HepG2 (cell line): ENCODE measurements around the gene COX4I2. TPM values are rescaled to one million over a fixed set of nuclear protein-coding genes. Genes with fewer than 3 reads are reported as not detected.

Experiments used
- CCAR2 ChIP-seq: fragments of 200-400 bp; formaldehyde crosslinking; optimal IDR thresholded peaks from 2 replicates; pipeline ENCODE3; 2018; ENCODE audit warnings: low read depth, mild to moderate bottlenecking, low read length, moderate library complexity
- FOSL1 ChIP-seq: sonication (generic); formaldehyde crosslinking; IDR thresholded peaks from 2 replicates; pipeline ENCODE4 v1.9.0; 2021; ENCODE audit warnings: missing genetic modification reagents, borderline replicate concordance
- HDAC2 ChIP-seq: sonication (generic); formaldehyde crosslinking; IDR thresholded peaks from 2 replicates; pipeline ENCODE4 v1.4.0; 2020; ENCODE audit warnings: missing genetic modification reagents
- HIVEP1 ChIP-seq: sonication (generic); formaldehyde crosslinking; IDR thresholded peaks from 2 replicates; pipeline ENCODE4 v1.4.0; 2020; ENCODE audit warnings: mild to moderate bottlenecking, missing genetic modification reagents
- IRX3 ChIP-seq: sonication (generic); formaldehyde crosslinking; IDR thresholded peaks from 2 replicates; pipeline ENCODE4 v1.8.1; 2023; ENCODE audit warnings: mild to moderate bottlenecking, low read depth, missing genetic modification reagents, borderline replicate concordance
- PHF21A ChIP-seq: sonication (generic); formaldehyde crosslinking; IDR thresholded peaks from 2 replicates; pipeline ENCODE4 v1.5.0; 2020; ENCODE audit warnings: mild to moderate bottlenecking, missing genetic modification reagents
- RCOR2 ChIP-seq: IDR thresholded peaks from 2 replicates; pipeline ENCODE4 v1.6.1; 2016; ENCODE audit warnings: missing biosample characterization, missing genetic modification reagents
- SETDB1 ChIP-seq: sonication (generic); formaldehyde crosslinking; IDR thresholded peaks from 2 replicates; pipeline ENCODE4 v1.5.1; 2020; ENCODE audit warnings: missing genetic modification reagents, mild to moderate bottlenecking, borderline replicate concordance
- SIX4 ChIP-seq: sonication (generic); formaldehyde crosslinking; IDR thresholded peaks from 2 replicates; pipeline ENCODE4 v1.4.0; 2020; ENCODE audit warnings: missing genetic modification reagents
- ZFP36 ChIP-seq: fragments of 150-350 bp; IDR thresholded peaks from 2 replicates; pipeline ENCODE4 v1.6.1; 2018; ENCODE audit warnings: borderline replicate concordance, low read length, low read depth; ENCODE audit not compliant: partially characterized antibody
- ZNF10 ChIP-seq: sonication (generic); formaldehyde crosslinking; IDR thresholded peaks from 2 replicates; pipeline ENCODE4 v1.4.0; 2020; ENCODE audit warnings: mild to moderate bottlenecking, low read depth, missing genetic modification reagents, borderline replicate concordance
- ZNF543 ChIP-seq: sonication (generic); formaldehyde crosslinking; IDR thresholded peaks from 2 replicates; pipeline ENCODE4 v1.4.0; 2020; ENCODE audit warnings: mild to moderate bottlenecking, missing genetic modification reagents
- ZNF550 ChIP-seq: sonication (generic); formaldehyde crosslinking; IDR thresholded peaks from 2 replicates; pipeline ENCODE4 v1.4.0; 2020; ENCODE audit warnings: mild to moderate bottlenecking, missing genetic modification reagents, borderline replicate concordance
- polyA plus RNA-seq, 8 experiments: library from polyadenylated mRNA; depleted of rRNA in 3 of 8; stranded (reverse) in 7 of 8; unstranded in 1 of 8; fragments of >200 nt; fragmentation: Illumina TruSeq in 4 of 8; extraction: Trizol in 4 of 8; gene quantifications; 2 replicates each; pipeline versions ENCODE4 v1.2.1 to v1.2.3, GENCODE V29; 2011 to 2016; ENCODE audit warnings: low read depth in 4 of 8, missing spikeins in 1 of 8, mixed read lengths in 1 of 8; ENCODE audit not compliant: insufficient read depth in 1 of 8
- total RNA-seq, 5 experiments: library from RNA; depleted of rRNA; stranded (reverse); fragments of >200 nt; fragmentation: Illumina TruSeq; extraction: Trizol; gene quantifications; 2 replicates each; pipeline ENCODE4 v1.2.3, GENCODE V29; 2016; ENCODE audit warnings: low read depth in 1 of 5
- TF ChIP-seq, protein P1 (sequence below), 2 experiments: fragments of 450-650 bp in 1 of 2; sonication (generic) in 1 of 2; formaldehyde crosslinking in 1 of 2; IDR thresholded peaks; 2 replicates each; pipeline versions ENCODE4 v1.6.1 to v1.8.0; 2016 to 2022; ENCODE audit warnings: antibody characterized with exemption in 1 of 2, mild to moderate bottlenecking in 1 of 2, missing genetic modification reagents in 1 of 2
- TF ChIP-seq, protein P2 (sequence below): sonication (generic); formaldehyde crosslinking; IDR thresholded peaks from 2 replicates; pipeline ENCODE4 v1.4.0; 2020; ENCODE audit warnings: missing genetic modification reagents
- TF ChIP-seq, protein P3 (sequence below): sonication (generic); formaldehyde crosslinking; IDR thresholded peaks from 2 replicates; pipeline ENCODE4 v1.8.1; 2022; ENCODE audit warnings: mild to moderate bottlenecking, missing genetic modification reagents

The COX4I2 gene
- total and polyA plus RNA-seq, 2 of the 13 experiments (the other 11 are each of a cell fraction or from before 2014, with no cell fraction given) = 1.1 TPM; not detected in 1

- TF ChIP-seq, protein P1, sequence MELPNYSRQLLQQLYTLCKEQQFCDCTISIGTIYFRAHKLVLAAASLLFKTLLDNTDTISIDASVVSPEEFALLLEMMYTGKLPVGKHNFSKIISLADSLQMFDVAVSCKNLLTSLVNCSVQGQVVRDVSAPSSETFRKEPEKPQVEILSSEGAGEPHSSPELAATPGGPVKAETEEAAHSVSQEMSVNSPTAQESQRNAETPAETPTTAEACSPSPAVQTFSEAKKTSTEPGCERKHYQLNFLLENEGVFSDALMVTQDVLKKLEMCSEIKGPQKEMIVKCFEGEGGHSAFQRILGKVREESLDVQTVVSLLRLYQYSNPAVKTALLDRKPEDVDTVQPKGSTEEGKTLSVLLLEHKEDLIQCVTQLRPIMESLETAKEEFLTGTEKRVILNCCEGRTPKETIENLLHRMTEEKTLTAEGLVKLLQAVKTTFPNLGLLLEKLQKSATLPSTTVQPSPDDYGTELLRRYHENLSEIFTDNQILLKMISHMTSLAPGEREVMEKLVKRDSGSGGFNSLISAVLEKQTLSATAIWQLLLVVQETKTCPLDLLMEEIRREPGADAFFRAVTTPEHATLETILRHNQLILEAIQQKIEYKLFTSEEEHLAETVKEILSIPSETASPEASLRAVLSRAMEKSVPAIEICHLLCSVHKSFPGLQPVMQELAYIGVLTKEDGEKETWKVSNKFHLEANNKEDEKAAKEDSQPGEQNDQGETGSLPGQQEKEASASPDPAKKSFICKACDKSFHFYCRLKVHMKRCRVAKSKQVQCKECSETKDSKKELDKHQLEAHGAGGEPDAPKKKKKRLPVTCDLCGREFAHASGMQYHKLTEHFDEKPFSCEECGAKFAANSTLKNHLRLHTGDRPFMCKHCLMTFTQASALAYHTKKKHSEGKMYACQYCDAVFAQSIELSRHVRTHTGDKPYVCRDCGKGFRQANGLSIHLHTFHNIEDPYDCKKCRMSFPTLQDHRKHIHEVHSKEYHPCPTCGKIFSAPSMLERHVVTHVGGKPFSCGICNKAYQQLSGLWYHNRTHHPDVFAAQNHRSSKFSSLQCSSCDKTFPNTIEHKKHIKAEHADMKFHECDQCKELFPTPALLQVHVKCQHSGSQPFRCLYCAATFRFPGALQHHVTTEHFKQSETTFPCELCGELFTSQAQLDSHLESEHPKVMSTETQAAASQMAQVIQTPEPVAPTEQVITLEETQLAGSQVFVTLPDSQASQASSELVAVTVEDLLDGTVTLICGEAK (IDR thresholded peaks at IDR 0.05) = no peak
- TF ChIP-seq, protein P1 (CRISPR knock-in tag; IDR thresholded peaks at IDR 0.05) = no peak
- TF ChIP-seq SETDB1 (no peak), IRX3 (peak; percentile 62; the same call in 1 of the 2 replicates), FOSL1 (no peak), PHF21A (CRISPR knock-in tag) (peak; percentile 77), HIVEP1 (CRISPR knock-in tag) (peak; percentile 88), ZFP36 (no peak), SIX4 (CRISPR knock-in tag) (0 out of 2 replicates have a peak, but pooled peaks have one; percentile 6), ZNF10 (CRISPR knock-in tag) (no peak), ZNF550 (CRISPR knock-in tag) (peak; percentile 77; the same call in 1 of the 2 replicates), HDAC2 (no peak; the same call in none of the 2 replicates), RCOR2 (CRISPR knock-in tag) (peak; percentile 45; the same call in 1 of the 2 replicates), CCAR2 (no peak), ZNF543 (peak; percentile 96; the same call in 1 of the 2 replicates)
- TF ChIP-seq, protein P2, sequence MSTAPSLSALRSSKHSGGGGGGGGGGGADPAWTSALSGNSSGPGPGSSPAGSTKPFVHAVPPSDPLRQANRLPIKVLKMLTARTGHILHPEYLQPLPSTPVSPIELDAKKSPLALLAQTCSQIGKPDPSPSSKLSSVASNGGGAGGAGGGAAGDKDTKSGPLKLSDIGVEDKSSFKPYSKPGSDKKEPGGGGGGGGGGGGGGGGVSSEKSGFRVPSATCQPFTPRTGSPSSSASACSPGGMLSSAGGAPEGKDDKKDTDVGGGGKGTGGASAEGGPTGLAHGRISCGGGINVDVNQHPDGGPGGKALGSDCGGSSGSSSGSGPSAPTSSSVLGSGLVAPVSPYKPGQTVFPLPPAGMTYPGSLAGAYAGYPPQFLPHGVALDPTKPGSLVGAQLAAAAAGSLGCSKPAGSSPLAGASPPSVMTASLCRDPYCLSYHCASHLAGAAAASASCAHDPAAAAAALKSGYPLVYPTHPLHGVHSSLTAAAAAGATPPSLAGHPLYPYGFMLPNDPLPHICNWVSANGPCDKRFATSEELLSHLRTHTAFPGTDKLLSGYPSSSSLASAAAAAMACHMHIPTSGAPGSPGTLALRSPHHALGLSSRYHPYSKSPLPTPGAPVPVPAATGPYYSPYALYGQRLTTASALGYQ = peak; percentile 61; the same call in 1 of the 2 replicates
- TF ChIP-seq, protein P3, sequence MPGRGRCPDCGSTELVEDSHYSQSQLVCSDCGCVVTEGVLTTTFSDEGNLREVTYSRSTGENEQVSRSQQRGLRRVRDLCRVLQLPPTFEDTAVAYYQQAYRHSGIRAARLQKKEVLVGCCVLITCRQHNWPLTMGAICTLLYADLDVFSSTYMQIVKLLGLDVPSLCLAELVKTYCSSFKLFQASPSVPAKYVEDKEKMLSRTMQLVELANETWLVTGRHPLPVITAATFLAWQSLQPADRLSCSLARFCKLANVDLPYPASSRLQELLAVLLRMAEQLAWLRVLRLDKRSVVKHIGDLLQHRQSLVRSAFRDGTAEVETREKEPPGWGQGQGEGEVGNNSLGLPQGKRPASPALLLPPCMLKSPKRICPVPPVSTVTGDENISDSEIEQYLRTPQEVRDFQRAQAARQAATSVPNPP = no peak
Measured at GRCh38 chr20:31661625-31662371, 24.1 kb downstream of the COX4I2 start (continued).
